Hepatocyte (in vitro differentiated cells): ENCODE measurements around the gene USP10. TPM values are rescaled to one million over a fixed set of nuclear protein-coding genes. Genes with fewer than 3 reads are reported as not detected.

ENCODE experiments used
- DNase-seq: peaks from one replicate; pipeline ENCODE4 v3.0.0-alpha.2; 2016; ENCODE audit warnings: low spot score
- H2AFZ ChIP-seq: fragments of 200-600 bp; sonication (generic); 2 replicates; pipeline ENCODE4 v1.6.0; 2016; ENCODE audit warnings: antibody characterized with exemption, mild to moderate bottlenecking
- H3K27ac ChIP-seq: fragments of 200-600 bp; sonication (generic); 2 replicates; pipeline ENCODE4 v1.5.1; 2016; ENCODE audit warnings: mild to moderate bottlenecking
- H3K27me3 ChIP-seq: fragments of 200-600 bp; sonication (generic); 2 replicates; pipeline ENCODE4 v1.6.1; 2016
- H3K36me3 ChIP-seq: fragments of 200-600 bp; sonication (generic); replicated peaks from 2 replicates; pipeline ENCODE4 v1.5.1; 2016; ENCODE audit warnings: low read depth; ENCODE audit not compliant: insufficient read depth
- H3K4me1 ChIP-seq: fragments of 200-600 bp; sonication (generic); 2 replicates; pipeline ENCODE4 v1.5.1; 2016; ENCODE audit warnings: mild to moderate bottlenecking, moderate library complexity; ENCODE audit not compliant: insufficient read depth
- H3K4me2 ChIP-seq: fragments of 200-600 bp; sonication (generic); 2 replicates; pipeline ENCODE4 v1.6.0; 2016
- H3K4me3 ChIP-seq: fragments of 200-600 bp; sonication (generic); 2 replicates; pipeline ENCODE4 v1.5.1; 2016; ENCODE audit warnings: mild to moderate bottlenecking
- H3K79me2 ChIP-seq: fragments of 200-600 bp; sonication (generic); 2 replicates; pipeline ENCODE4 v1.6.0; 2017; ENCODE audit warnings: mild to moderate bottlenecking
- H3K9me2 ChIP-seq: fragments of 200-600 bp; sonication (generic); replicated peaks from 2 replicates; pipeline ENCODE4 v1.6.0; 2017; ENCODE audit warnings: mild to moderate bottlenecking; ENCODE audit not compliant: insufficient read depth
- H3K9me3 ChIP-seq: fragments of 200-600 bp; sonication (generic); 2 replicates; pipeline ENCODE4 v1.5.1; 2016; ENCODE audit warnings: low read depth, mild to moderate bottlenecking
- H4K20me1 ChIP-seq: fragments of 200-600 bp; sonication (generic); 2 replicates; pipeline ENCODE4 v1.6.0; 2016; ENCODE audit warnings: mild to moderate bottlenecking; ENCODE audit not compliant: insufficient read depth, poor library complexity, severe bottlenecking
- EZH2 ChIP-seq: fragments of 200-600 bp; sonication (generic); IDR thresholded peaks from 2 replicates; pipeline ENCODE4 v1.6.1; 2016; ENCODE audit warnings: antibody characterized with exemption, mild to moderate bottlenecking, borderline replicate concordance
- EZH2phosphoT487 ChIP-seq: fragments of 200-600 bp; sonication (generic); IDR thresholded peaks from one replicate; pipeline ENCODE4 v1.6.1; 2018; ENCODE audit warnings: antibody characterized with exemption, mild to moderate bottlenecking, low read depth, moderate library complexity; ENCODE audit not compliant: unreplicated experiment, severe bottlenecking
- WGBS: methylation state at CpG from one replicate; pipeline ENCODE4 v1.1.6; 2016; ENCODE audit warnings: low lambda C conversion rate; ENCODE audit errors: missing lambda C conversion rate; 5-methylcytosine and 5-hydroxymethylcytosine counted together
- polyA plus RNA-seq: library from polyadenylated mRNA; unstranded; fragments of >200 nt; fragmentation: Nextera tagmentation; extraction: Ambion mirVana; gene quantifications from 2 replicates; pipeline ENCODE4 v1.2.1, GENCODE V29; 2016
- total RNA-seq: library from RNA; depleted of rRNA; stranded (reverse); fragments of >200 nt; gene quantifications from 2 replicates; pipeline ENCODE4 v1.2.3, GENCODE V29; 2014
- TF ChIP-seq, protein P1 (sequence below): fragments of 200-600 bp; sonication (generic); IDR thresholded peaks from 2 replicates; pipeline ENCODE4 v1.5.1; 2016; ENCODE audit warnings: antibody characterized with exemption, mild to moderate bottlenecking; ENCODE audit not compliant: poor library complexity

The USP10 gene
- total and polyA plus RNA-seq, 2 experiments from 2014 or later = 53.1 to 62.4 TPM

DNA sequence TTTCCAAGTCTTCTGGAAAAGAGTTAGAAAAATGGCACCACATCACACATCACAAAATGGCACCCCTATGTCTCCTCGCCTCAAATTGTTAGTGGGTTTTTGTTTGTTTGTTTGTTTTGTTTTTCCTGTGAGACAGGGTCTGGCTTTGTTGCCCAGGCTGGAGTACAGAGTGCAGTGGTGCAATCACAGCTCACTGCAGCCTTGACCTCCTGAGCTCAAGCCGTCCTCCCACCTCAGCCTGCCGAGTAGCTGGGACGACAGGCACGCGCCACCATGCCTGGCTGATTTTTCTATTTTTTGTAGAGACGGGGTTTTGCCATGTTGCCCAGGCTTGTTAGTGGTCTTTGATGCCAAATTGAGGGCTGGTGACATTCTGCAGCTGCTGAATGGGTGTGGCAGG is 116.2 kb downstream of the USP10 start:
- peaks cover 4% of the 10 kb centered on the region for H4K20me1 ChIP-seq
- H3K4me1 ChIP-seq = no peaks in the 10 kb centered on the region
- no peaks in the 10 kb centered on the region for H3K9me2 ChIP-seq
- no peak overlapping the region for H3K27ac ChIP-seq
- no peaks in the 10 kb centered on the region for H3K9me3 ChIP-seq
- no peak overlapping the region for H2AFZ ChIP-seq
- H3K36me3 ChIP-seq = no peaks in the 10 kb centered on the region
- H3K79me2 ChIP-seq = peaks cover 10% of the 10 kb centered on the region
- H3K4me3 ChIP-seq = no peak overlapping the region
- H3K4me2 ChIP-seq = no peak overlapping the region
- whole genome bisulfite sequencing = 81% methylated on average over 7 of the region's 7 CpGs
- no peak for DNase-seq
- TF ChIP-seq EZH2 (no peak), EZH2phosphoT487 (no peak)
- TF ChIP-seq, protein P1, sequence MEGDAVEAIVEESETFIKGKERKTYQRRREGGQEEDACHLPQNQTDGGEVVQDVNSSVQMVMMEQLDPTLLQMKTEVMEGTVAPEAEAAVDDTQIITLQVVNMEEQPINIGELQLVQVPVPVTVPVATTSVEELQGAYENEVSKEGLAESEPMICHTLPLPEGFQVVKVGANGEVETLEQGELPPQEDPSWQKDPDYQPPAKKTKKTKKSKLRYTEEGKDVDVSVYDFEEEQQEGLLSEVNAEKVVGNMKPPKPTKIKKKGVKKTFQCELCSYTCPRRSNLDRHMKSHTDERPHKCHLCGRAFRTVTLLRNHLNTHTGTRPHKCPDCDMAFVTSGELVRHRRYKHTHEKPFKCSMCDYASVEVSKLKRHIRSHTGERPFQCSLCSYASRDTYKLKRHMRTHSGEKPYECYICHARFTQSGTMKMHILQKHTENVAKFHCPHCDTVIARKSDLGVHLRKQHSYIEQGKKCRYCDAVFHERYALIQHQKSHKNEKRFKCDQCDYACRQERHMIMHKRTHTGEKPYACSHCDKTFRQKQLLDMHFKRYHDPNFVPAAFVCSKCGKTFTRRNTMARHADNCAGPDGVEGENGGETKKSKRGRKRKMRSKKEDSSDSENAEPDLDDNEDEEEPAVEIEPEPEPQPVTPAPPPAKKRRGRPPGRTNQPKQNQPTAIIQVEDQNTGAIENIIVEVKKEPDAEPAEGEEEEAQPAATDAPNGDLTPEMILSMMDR = no peak
- H3K27me3 ChIP-seq = no peaks in the 10 kb centered on the region

DNA sequence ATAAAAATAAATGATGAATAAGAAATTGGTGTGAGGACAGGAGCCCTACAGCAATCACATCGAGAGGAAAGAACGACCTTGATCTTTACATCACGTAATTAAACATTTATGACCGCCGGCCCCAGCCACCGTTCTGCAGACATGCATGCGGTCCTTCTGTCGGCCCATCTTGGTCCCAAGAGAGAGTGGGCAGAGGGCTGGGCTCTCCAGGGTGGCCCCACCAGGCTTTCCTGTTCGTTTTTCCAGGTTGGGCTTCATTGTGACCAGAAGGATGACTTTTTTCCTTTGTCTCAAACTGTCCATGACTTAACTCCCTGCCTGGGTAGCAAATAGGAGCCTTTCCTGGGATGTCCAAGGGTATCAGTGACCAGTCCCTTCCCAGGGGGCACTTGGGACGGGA is 116.7 kb downstream of the USP10 start:
- H3K4me2 ChIP-seq = no peak overlapping the region
- H3K9me3 ChIP-seq = no peaks in the 10 kb centered on the region
- DNase-seq = no peak
- TF ChIP-seq, protein P1 = no peak
- TF ChIP-seq EZH2 = no peak
- TF ChIP-seq EZH2phosphoT487 = no peak
- H3K27me3 ChIP-seq = no peaks in the 10 kb centered on the region
- H4K20me1 ChIP-seq = peaks cover 6% of the 10 kb centered on the region
- H3K27ac ChIP-seq = no peak overlapping the region
- H2AFZ ChIP-seq = no peak overlapping the region
- no peak overlapping the region for H3K4me3 ChIP-seq
- H3K36me3 ChIP-seq = no peaks in the 10 kb centered on the region
- no peaks in the 10 kb centered on the region for H3K4me1 ChIP-seq
- no peaks in the 10 kb centered on the region for H3K9me2 ChIP-seq
- 84% methylated on average over 10 of the region's 10 CpGs for WGBS
- peaks cover 15% of the 10 kb centered on the region for H3K79me2 ChIP-seq

DNA sequence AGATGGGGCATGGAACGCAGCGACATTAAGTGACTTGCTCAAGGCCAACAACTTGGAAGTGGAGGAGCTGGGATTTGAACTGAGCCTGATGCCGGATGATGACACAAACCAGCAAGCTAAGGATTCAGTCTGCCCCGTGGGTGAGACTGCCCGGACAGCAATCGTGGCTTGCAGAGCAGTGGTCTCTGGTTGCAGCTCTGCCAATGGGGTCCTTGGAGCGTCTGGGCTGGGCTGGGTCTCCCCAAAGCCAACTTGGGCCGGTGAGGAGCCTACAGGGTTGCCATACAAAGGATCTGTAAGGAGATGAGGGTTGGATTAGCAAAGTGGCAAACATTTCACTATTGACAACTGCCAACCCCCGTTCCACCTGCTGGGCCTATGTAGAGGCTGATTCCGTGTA is 117.4 kb downstream of the USP10 start:
- WGBS = 91% methylated on average over 10 of the region's 10 CpGs
- Histone ChIP-seq H3K9me2 (no peaks in the 10 kb centered on the region), H4K20me1 (peaks cover 8% of the 10 kb centered on the region), H2AFZ (no peak overlapping the region), H3K4me2 (no peak overlapping the region), H3K36me3 (no peaks in the 10 kb centered on the region), H3K4me1 (peaks cover 5% of the 10 kb centered on the region), H3K9me3 (no peaks in the 10 kb centered on the region), H3K27me3 (no peaks in the 10 kb centered on the region), H3K4me3 (no peak overlapping the region), H3K79me2 (peaks cover 22% of the 10 kb centered on the region), H3K27ac (no peak overlapping the region)
- no peak for DNase-seq
- TF ChIP-seq, protein P1 = no peak

DNA sequence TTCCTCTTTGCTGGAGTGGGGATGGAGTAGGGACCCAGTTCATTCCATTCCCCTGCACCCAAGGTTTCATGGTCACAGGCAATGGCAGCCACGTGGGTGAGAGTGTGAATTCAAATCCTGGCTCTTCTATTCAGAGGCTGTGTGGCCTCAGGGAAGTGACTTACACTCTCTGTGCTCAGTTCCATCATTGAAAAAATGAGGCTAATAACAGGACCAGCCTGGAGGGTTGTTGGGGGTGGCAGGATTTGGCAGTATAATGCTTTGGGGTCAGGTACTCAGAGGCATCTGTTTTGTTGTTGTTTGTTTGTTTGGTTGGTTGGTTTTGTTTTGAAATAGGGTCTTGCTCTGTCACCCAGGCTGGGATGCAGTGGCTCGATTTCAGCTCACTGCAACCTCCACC is 117.8 kb downstream of the USP10 start:
- Histone ChIP-seq H3K9me3 (no peaks in the 10 kb centered on the region), H3K4me2 (no peak overlapping the region), H3K36me3 (no peaks in the 10 kb centered on the region), H3K9me2 (no peaks in the 10 kb centered on the region), H3K27me3 (no peaks in the 10 kb centered on the region), H3K79me2 (peaks cover 25% of the 10 kb centered on the region), H4K20me1 (peaks cover 8% of the 10 kb centered on the region), H3K4me1 (peaks cover 6% of the 10 kb centered on the region), H2AFZ (no peak overlapping the region), H3K4me3 (no peak overlapping the region), H3K27ac (no peak overlapping the region)
- no peak for TF ChIP-seq EZH2phosphoT487
- no peak for TF ChIP-seq EZH2
- TF ChIP-seq, protein P1 = no peak
- DNase-seq = no peak
- 77% methylated on average over 2 of the region's 2 CpGs for WGBS
